Hippocampal formation (tissue), 2 donors: ENCODE results near the gene CD47.
A peak's percentile ranks its signal among the peaks of the same experiment; 100 is the strongest.

Experiments
- DNase-seq, 2 donors: peaks; one replicate each; lab custom pipeline; 2025; lab: John Stamatoyannopoulos, UW

Gene CD47

DNA sequence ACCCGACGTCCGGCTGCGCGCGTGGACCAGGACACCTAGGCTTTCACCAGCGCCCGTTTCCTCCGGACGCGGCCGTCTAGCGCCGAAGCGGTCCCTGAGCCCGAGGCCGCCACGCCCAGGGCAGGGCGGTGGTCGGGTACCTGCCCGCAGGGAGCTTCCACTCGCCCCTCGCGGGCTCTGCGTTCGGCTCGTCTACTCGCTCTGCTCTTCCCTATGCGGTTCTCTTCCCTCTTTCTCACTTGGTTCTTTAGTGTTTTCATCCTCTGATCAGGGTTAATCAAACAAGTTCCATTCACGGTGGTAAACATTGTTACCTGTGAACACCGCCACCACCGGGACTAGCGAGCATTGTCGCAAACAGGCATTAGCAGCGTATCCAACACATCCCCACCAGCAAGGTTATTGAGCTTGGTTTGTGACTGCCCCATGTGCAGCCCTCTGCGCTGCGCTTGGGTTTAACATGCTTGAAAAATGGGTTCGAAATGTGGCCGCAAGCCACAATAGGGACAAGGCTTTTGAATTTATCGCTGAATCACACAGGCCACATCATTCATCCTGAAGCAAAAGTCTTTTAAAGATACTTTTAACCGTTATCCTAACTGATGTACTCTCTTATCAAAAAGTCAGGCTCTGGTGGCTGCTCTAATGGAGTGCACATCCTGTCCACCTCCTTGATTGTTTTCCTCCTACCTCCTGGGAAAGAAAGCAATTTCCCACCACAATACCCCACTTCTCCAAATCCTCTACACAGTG lies 843 bp upstream of the CD47 start:
- DNase-seq: no peak

DNA sequence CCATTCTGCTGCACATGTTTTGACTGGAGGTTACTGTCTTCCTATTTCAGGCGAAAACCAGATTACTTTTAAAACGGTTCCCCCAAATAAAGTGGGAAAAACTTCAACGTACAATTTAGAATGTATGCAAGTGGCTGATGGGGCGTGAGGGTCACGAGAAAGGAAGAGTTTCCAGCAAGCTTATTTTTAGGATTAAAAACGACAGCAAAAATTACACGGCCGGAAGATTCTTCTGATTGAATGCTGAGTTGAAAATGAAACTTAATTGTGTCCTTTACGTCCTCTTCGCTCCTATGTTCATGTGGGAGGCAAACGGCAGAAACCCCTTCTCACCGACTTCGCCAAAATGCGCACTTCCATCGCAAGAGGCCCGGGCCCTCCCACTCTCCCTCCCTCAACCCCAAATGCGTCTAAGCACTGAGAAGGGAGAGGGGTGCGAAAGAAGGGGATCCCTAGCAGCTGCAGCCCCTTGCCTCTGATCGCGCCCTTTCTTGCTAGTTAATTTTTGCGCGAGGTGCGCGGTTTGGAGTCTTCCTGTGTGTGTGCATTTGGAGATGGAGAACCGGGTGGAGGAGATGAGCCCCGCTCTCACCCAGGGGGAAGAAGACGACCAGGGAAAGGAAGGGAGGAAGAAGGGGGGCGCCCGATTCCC lies 656 bp downstream of the CD47 start:
- DNase-seq: peak; percentile 64 to 67

DNA sequence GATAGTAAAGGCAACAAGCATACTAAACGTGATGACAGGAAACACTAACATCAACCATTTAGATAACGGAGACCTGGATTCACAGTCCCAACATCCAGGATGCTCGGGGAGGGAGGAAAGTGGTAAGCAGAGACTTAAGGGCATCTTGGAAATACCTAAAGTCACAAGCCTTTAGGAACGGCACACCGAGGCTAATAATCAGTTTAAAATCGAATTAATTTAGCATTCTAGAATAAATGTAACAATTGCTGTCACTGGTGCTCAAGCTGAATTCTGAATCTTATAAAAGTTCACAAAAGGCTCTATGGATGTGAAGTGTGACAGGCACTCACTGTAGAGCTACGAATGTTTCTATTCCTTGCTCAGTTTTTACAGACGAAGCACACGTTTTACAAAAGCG lies 1.3 kb downstream of the CD47 start:
- DNase-seq: no peak

DNA sequence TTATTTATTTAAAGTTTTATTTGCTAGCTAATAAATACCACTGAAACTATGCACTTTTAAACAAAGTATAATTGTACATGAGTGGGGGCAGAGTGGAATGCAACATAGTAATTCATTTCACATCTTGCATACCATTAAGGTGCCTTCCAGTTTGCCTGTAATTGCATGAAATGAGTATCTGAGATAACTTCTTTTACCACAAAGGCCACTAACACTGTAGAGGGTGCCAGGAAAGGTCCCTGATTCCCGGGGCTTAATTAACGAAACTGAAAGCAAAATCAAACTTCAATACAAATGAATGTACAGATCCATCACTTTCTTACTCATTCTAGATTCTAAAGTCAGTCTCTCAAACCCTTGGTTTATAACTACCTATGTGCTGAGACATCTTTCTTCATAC lies 2.1 kb downstream of the CD47 start:
- no peak for DNase-seq

DNA sequence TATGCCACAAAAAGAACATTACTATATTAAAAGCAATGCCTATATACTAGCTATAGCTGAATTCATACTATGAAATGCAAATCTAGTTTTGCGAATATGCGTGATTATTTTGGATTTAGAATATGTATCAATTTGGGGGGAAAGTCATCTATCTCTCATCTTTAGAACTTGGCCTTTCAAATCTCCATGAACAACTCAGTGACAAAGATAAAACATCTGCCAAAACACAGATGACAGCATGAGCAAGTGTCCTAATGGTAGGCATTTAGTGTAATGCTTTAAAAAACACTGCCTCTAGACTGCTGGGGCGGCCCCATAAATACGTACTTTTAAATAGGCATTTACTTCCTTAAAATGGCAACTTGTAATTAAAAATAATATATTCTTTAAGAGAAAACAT lies 2.7 kb downstream of the CD47 start:
- DNase-seq: no peak

DNA sequence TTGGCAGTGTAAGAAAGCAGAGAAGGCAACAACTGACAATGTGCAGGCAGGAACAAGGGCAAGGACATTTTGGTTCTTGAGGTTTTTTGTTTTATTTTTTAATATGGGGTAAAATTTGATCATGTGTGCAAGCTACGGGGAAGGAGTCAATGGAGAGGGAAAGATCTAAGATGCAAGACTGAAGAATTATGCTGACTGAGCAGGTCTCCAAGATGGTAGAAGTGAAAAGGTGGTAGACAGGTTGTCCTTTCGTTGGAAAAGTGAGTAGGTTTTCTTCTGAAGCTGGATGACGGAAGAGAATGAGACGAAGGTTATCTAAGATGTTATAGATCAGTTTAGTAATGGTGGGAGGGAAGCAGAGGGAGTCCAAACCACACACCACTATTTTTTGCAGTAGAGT lies 4.2 kb downstream of the CD47 start:
- DNase-seq: no peak

DNA sequence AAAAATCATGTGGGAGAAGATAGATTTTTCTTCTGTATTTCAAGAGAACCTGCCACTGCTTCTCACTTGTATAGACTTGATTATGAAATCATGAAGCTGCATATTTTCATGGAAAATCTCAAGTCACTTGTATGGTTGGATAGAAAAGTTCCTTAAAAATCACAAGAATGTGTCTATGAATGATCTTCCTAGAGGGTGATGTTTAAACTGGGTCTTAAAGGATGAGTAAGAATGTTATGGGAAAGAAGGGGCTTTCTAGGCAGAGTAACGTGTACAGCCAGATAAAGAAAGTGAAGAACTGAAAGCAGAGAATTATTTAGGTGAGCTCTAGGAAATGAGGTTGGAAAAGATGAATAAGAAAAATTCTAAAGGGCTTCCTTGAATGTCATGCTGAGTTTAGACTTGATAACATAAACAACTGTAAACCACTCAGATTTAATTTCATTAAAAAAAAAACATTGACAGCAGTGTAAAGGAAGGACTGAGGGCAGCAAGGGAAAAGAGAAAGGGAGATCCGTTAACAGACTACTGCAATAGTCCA lies 5.0 kb downstream of the CD47 start:
- DNase-seq: no peak

DNA sequence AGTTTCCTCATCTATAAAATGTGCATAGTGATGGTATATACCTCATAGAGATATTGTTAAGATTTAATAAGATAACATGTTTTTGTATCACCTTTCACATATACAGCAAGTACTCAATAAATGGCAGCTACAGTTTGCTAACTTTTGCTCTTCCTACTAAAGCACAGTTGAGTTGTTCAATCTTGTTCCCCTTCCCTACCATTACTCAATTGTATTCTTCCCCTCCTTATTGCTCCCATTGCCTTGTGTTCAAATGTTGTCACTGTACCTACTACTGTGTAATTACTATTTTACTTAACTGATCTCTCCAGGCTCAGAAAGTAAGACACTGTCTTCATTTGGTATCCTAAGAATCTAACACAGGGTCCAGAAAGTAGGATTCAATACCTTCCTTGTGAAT lies 5.5 kb downstream of the CD47 start:
- DNase-seq: no peak

DNA sequence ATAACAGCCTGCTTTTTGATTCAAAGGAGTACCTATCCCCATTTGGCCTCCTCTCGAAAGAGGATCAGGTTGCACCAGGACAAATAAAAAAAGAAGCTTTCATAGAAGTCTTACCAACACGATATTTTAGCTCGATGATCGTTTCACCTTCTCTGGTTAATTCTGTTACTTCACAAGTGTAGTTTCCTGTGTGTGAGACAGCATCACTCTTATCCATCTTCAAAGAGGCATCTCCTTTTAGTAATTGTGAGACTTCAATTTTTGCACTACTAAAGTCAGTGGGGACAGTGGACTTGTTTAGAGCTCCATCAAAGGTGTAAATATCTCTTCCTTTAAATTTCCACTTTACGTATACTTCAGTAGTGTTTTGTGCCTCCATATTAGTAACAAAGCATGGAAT lies 11.0 kb downstream of the CD47 start:
- DNase-seq: no peak

DNA sequence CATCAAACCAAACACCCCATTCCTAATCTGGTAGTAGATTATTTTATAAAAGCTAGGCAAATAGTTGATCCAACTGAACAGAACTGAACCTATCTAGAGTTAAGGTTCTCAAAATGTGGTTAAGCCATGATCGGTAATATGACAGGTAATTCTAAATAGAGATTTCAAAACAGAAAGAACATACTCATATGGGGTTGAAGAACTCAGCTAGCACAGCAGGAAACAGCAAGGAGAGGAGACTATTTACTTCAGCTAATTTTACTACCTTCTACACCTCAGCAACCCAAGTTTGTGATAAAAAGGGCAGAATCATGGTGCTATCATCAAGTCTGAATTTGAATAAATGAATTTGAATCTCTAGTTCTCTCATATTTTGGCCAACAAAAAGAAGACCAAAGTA lies 11.8 kb downstream of the CD47 start:
- no peak for DNase-seq

DNA sequence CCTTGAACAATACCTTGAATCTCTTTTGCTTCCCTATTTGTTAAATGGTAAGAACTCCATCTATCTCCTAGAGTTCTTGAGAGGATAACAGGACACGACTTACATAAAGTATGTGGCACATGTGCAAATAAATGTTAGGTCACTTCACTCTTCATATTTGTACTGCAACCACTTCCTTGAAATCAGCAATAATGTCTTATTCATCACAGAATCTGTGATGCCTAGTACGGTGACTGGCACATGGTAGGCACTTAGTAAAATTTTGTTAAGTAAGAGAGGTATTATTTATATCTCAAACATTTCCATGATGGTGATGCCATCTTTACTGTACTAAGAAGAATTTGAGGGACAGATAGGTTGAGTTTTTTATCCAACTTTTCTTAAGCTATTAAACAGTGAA lies 14.3 kb downstream of the CD47 start:
- DNase-seq: no peak

DNA sequence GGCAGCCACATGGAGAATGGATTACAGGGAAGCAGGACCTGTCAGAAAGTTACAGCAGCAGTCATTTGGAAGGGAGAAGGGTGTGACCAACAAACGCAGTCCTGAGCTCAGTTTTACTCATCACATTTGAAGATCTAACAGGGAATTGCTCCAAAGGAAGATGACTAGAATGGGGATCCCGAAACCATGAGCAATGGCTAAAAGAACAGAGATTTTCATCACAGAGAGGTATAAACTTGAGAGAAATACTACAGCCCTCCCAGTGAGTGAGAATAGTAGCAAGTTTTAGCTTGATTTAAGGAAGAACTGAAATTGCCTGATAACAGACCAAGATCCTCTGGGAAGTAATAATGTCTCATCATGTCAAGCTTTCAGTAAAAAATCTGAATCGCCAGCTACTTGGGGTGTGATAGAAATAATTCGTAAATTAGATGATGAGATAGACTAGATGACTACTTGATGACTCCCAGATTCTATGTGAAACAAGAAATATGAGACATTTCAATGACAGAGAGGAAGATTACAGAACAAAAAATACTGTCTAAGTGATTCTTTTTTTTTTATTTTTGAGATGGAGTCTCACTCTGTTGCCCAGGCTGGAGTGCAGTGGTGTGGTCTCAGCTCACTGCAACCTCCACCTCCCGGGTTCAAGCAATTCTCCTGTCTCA lies 16.9 kb downstream of the CD47 start:
- DNase-seq: no peak

DNA sequence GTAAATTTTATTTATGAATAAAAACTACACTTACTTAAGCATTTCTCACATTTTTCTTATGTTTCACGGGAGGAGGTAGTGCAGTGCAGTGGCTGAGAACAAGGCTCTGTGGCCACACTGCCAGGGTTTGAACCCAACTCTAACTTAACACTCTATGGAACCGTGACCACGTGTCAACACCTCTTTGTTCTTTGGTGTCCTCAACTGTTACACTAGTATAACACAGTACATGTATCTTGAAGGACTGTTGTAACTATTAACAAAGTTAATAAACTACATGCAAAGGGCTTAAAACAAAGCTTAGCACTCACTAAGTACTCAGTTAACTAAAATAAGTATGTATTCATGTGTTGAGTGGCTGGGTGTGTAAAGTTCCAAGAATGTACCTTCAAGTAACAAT lies 19.5 kb downstream of the CD47 start:
- DNase-seq: no peak

DNA sequence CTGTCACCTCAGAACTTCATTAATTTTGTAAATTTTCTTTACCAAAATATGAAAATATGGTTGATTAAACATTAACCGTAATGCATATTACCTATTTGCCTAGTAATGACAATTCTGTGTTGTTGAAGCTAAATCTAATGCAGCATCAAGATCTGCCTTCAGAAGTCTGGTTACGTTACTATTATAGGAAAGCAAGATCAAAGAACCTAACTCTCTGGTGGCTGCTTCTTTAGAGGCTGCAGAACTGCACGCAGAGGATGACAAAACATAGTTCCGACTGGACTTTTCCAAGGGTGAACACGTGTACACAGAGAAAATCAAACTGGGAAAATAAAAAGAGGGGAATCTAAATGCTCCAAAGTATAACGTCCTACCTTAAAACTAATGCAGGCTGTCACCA lies 20.5 kb downstream of the CD47 start:
- no peak for DNase-seq

DNA sequence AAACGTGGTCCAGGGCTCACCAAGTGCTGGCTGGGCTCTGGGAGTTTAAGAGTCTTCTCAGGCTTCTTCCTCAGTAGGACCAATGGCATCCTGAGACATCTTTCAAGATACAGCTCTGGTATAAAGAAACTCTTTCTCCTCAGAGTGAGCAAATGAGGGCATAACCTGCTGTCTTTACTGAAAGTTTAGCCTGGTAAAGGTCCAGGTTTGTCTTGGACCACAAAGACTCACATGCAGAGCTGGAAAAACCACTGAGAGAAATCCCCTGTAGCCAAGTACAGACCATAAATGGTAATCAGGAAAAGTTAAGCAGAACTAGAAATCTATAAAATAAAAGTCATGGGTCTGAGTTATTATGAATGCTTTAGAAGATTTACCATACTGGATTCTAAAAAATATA lies 23.1 kb downstream of the CD47 start:
- DNase-seq: no peak

DNA sequence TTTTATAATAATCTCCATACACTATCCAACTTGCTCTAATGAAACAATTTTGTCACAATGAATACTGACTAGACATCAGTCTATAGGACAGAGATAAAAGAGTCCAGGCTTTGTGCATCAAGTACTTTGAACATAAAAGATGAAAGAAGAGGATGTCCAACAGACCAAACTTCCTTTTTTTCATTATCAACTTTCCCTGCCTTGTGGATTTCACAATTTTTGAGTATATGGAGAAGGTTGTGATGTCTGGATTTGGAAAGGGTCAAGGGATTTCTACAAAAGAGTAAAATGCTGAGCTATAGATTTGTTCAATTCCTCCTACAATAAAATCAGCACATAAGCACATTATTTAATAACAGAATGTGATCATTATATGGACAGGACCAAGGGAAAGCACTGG lies 25.7 kb downstream of the CD47 start:
- DNase-seq: no peak

DNA sequence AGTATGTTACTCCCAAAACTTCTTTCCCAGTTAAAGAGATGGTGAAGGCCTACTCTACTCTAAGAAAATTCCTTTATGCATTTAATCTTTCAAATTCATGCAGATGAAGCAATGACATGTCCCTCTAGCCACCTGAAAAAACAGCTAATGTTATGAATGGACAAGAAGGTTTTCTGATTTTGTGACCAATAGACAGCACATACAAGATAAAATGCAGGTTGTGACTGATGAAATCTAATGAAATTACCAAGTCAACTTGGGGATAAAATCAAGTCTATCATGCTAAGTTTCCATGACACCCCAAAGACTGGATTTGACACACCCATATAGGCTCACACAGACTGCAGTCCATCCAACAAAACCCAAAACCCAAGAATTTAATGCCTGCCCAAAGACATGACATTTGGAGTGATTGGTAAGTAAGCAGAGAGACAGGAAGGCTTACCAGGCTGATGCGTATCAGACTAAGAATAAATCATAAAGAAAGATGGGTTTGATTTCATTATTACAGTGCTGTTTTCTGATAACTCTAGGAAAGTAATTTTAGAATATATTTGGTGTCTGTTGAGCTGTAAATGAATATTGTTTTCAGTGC lies 26.4 kb downstream of the CD47 start:
- no peak for DNase-seq

DNA sequence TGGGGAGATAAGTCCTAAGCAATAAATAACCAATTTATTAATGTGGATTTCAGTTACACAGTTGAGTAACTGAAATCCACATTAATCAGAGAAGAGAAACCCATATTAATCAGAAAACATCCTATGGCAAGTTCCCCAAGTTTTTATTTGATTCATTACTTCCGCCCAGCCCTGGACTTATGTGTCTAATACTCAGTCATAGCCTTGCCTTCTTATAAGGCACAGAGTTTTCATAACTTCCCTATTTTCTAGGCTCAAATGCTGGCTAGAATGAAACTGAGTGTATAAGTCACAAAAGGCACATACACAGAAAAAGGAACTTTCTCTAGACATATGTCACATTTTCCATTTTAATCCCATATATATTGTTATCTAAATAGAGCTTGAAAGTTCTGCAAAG lies 28.8 kb downstream of the CD47 start:
- DNase-seq: no peak

DNA sequence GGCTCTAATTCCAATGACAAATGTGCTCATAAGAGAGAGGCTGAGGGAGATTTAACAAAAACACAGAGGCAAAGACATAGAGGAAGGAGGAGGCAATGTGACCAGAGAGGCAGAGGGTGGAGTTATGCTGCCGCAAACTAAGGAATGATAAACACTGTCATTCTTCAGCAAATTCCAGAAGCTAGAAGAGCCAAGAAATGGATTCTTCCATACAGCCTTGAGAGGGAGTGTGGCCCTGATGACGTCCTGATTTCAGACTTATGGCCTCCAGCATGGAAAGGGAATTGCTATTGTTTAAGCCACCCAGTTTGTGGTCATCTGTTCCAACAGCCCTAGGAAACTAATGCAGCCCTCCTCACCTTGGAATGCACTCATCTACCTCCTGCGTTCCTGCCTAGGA lies 30.5 kb downstream of the CD47 start:
- no peak for DNase-seq

DNA sequence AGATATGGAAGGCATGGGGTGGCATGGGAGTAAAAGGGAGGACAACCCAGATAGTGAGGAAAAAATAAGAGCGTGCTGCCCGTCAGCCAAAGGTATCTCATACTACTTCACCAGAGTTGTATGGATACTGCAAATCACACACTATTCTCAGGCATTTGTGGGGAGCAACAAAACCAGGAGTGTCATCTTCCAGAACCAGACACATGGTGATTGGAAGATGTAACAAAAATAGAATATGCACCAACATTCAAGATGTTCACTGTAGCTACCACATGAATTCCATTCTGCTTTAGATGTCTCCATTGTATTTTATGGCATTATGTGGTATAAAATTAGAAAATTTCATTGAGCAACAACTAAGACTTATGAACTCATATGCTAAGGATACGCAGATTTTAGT lies 34.9 kb downstream of the CD47 start:
- DNase-seq: no peak

DNA sequence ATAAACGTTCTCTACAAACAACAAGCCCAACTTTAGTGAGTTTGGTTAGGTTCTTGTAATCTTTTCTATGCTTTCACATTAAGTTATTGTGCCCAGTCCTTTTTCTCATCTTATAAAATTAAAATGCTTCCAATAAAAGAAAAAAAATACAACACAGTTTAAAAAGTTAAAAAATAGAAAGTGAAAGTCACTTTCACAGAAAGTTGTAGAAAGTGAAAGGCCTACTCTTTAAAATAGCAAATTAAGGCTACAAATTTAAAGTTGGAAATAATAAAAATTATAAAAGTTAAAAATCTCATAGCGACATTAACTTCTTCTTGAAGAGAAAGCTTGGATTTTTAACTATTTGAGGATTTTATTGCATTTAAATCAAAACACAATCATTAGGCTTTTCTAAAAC lies 35.9 kb downstream of the CD47 start:
- DNase-seq: no peak

DNA sequence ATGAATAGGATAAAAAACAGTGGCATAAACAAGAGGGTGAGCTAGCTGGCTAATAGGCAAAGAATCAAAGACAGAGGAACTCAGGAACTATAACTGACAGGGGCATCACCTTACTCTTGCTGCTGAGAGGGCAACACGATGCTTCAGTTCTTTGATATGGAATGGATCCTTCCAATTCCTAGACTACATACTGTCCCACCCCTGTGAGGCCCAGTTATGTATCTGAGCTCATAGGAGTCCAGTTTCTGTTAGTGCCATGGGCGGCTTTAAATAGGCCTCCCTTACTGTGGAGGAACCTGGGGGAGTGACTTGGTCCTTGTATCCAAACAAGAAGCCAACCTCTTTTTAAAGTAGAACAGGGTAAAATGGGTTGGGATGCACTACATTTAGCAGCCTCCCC lies 37.3 kb downstream of the CD47 start:
- DNase-seq: no peak

DNA sequence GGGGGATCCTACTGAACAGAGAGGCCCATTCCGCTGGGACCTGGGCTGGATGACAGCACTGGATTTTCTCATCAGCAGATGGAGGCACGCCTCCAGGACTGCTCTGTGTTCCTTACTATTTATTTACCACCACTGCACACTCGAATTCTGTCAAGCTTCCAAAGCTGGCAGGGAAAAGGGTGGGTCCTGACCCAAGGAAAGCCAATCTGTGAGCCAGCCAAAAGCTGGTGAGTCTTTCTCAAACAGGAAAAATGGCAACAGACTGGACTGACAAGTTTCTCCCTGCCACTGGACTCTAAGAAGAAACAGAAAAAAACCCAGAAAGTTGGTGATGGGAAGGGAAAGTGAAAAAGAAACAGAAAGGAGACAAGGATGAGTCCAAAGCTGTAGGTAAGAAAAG lies 37.8 kb downstream of the CD47 start:
- DNase-seq: no peak
